ENCODE data around the gene SPATA32.

Gene SPATA32

DNA sequence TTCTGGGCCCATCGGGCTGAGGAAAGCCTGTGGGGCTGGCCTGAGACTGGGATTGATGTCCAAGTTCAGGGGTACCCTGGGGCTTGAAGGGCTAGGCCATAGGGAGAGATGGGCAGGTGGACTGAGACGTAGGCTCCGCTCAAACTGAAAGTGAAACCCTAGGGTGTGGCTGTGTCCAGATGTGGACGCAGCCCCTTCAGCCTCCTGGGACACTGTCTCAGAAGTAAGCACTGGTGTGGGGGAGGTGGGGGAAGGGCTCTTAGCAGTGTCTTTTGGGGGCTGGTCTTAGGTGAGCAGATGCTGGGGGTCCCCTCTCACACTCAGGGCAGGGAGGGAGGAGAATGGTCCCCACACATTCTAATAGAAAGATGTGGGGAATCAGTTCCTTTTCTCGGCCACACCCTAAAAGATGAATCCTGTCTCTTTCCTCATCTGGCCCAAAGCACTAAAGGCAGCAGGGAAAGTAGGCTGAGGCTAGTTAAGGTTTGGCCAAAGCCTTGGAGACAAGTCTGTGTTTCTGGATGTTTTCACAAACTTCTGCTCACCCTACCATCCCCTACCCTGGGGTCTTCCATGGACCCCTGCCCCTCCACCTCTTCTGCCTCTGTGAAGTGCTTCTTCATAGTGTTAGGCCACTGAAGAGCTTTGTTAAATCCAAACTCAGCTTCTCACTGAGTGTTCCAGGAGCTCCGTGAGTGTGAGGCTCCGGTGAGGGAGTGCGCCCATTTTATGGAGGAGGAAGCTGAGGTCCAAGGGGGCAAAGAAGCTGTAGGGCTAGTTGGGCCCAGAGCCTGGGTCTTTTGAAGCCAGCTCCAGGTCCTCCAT is 34.6 kb downstream of the SPATA32 start:
- Histone ChIP-seq H3K27ac (peak overlapping the region; percentile 97), H3K4me2 (peak overlapping the region; percentile 100)

DNA sequence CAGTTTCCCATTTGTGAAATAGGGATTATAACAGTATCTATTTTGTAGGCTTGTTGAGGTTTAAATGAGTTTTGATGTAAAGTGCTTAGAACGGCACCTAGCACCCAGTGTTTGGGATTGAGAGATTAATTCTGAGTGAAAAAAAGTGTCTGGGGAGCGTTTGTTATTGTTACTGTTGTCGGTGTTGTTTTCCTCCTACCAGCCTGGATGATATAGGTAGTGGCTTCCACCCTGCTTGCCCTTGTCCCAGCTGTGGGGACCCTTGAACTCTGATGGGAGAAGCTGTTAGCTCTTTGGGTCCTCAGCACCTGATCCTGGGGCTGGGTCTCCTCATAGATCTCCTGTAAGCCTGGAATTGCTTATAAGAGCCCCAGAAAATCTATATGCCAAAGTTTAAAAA is 35.3 kb downstream of the SPATA32 start:
- H3K4me3 ChIP-seq (IDR thresholded peaks at IDR 0.05; ENCODE audit: insufficient read depth, low read depth, low read length), result no peak overlapping the region
- no peaks in the 10 kb centered on the region for H3K27me3 ChIP-seq (ENCODE audit: insufficient read depth, low read depth)
- TF ChIP-seq, protein P1, sequence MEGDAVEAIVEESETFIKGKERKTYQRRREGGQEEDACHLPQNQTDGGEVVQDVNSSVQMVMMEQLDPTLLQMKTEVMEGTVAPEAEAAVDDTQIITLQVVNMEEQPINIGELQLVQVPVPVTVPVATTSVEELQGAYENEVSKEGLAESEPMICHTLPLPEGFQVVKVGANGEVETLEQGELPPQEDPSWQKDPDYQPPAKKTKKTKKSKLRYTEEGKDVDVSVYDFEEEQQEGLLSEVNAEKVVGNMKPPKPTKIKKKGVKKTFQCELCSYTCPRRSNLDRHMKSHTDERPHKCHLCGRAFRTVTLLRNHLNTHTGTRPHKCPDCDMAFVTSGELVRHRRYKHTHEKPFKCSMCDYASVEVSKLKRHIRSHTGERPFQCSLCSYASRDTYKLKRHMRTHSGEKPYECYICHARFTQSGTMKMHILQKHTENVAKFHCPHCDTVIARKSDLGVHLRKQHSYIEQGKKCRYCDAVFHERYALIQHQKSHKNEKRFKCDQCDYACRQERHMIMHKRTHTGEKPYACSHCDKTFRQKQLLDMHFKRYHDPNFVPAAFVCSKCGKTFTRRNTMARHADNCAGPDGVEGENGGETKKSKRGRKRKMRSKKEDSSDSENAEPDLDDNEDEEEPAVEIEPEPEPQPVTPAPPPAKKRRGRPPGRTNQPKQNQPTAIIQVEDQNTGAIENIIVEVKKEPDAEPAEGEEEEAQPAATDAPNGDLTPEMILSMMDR (conservative IDR thresholded peaks at IDR 0.05; ENCODE audit: low read depth, low read length), result no peak
- H3K9ac ChIP-seq, result peak overlapping the region; percentile 83
- H4K20me1 ChIP-seq (ENCODE audit: insufficient read depth), result no peaks in the 10 kb centered on the region
- H2AFZ ChIP-seq (ENCODE audit: low read depth), result no peak overlapping the region
- H3K4me2 ChIP-seq, result peak overlapping the region; percentile 100
- H3K27ac ChIP-seq, result peak overlapping the region; percentile 97
- no peaks in the 10 kb centered on the region for H3K36me3 ChIP-seq (ENCODE audit: insufficient read depth)
- peaks cover 94% of the 10 kb centered on the region for H3K79me2 ChIP-seq (ENCODE audit: insufficient read depth, low read depth)
- H3K4me1 ChIP-seq (ENCODE audit: low read depth, poor library complexity, severe bottlenecking), result peaks cover 74% of the 10 kb centered on the region

More for the DNA sequence above, 34.6 kb downstream of the SPATA32 start:
- Histone ChIP-seq H3K36me3 (ENCODE audit: insufficient read depth) (no peaks in the 10 kb centered on the region), H3K27me3 (ENCODE audit: insufficient read depth, low read depth) (no peaks in the 10 kb centered on the region), H4K20me1 (ENCODE audit: insufficient read depth) (no peaks in the 10 kb centered on the region), H3K79me2 (ENCODE audit: insufficient read depth, low read depth) (peaks cover 98% of the 10 kb centered on the region), H3K9ac (peak overlapping the region; percentile 83), H3K4me3 (IDR thresholded peaks at IDR 0.05; ENCODE audit: insufficient read depth, low read depth, low read length) (no peak overlapping the region), H2AFZ (ENCODE audit: low read depth) (no peak overlapping the region), H3K4me1 (ENCODE audit: low read depth, poor library complexity, severe bottlenecking) (peaks cover 81% of the 10 kb centered on the region)
- TF ChIP-seq, protein P1 (conservative IDR thresholded peaks at IDR 0.05; ENCODE audit: low read depth, low read length), result no peak

DNA sequence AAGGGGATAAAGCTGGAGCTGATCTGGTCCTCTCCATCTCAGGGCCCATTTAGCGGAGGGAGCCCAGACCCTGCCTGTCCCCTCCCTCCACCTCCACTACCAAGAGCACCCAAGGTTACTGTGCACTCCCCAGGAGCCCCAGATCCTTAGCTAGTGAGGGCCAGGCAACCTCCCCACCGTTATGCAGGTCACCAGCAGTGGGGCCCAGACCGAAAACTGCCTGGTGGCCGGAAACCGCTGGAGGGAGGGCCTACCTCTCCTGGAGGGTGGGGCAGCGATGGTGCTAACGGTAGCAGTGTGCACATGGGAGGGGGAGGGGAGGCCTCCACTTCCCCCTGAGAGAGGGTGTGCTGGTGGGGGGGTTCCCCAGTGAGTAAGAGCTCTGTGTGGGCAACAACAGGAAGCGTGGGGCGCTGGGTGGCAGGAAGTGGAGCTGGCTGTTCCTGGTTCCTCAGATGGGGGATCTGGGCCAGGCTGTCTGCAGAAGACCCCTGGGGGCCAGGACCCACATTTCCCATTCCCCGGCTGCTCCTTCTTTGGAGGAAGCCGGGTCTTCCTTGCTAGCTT is 35.8 kb downstream of the SPATA32 start:
- Histone ChIP-seq H2AFZ (ENCODE audit: low read depth) (no peak overlapping the region), H3K4me1 (ENCODE audit: low read depth, poor library complexity, severe bottlenecking) (peaks cover 69% of the 10 kb centered on the region), H3K4me2 (peak overlapping the region; percentile 100), H4K20me1 (ENCODE audit: insufficient read depth) (no peaks in the 10 kb centered on the region), H3K27me3 (ENCODE audit: insufficient read depth, low read depth) (no peaks in the 10 kb centered on the region), H3K4me3 (IDR thresholded peaks at IDR 0.05; ENCODE audit: insufficient read depth, low read depth, low read length) (no peak overlapping the region), H3K9ac (peak overlapping the region; percentile 83), H3K27ac (peak overlapping the region; percentile 97), H3K36me3 (ENCODE audit: insufficient read depth) (no peaks in the 10 kb centered on the region), H3K79me2 (ENCODE audit: insufficient read depth, low read depth) (peaks cover 92% of the 10 kb centered on the region)
- TF ChIP-seq, protein P1 (conservative IDR thresholded peaks at IDR 0.05; ENCODE audit: low read depth, low read length), result no peak

DNA sequence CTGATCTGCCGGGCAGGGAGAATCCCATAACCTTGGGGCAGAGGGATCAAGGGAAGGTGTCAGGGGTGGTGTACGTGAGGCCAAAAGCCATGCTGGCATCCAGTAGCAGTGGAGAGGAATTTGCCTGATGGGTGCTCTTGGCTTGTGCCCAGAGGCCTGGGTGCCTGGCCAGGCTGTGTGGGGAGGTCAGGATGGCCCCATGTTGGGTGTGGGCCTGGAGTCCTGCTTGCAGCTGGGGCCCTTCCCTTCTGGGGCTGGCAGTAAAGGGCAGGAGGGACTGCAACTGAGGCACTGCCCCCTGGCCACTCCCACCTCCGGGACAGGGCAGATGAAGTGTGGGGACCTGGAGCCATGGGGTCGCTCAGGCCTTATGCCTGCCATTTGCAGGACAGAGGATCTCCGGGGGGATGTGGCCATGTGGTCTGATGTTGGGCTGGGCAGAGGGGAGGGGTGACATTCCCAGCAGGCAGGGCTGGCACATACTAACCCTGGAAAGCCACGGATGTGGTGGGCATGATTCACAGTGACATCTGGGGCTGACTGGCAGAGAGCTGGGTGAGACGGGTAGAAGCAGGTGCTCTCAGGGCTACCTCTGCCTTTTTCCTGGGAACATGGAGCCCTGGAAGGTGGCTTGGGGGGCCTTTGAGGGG is 36.7 kb downstream of the SPATA32 start:
- H3K79me2 ChIP-seq (ENCODE audit: insufficient read depth, low read depth), result peaks cover 92% of the 10 kb centered on the region
- peaks cover 69% of the 10 kb centered on the region for H3K4me1 ChIP-seq (ENCODE audit: low read depth, poor library complexity, severe bottlenecking)
- H4K20me1 ChIP-seq (ENCODE audit: insufficient read depth), result no peaks in the 10 kb centered on the region
- peak overlapping the region; percentile 100 for H3K4me2 ChIP-seq
- peak overlapping the region; percentile 83 for H3K9ac ChIP-seq
- no peak overlapping the region for H3K4me3 ChIP-seq (IDR thresholded peaks at IDR 0.05; ENCODE audit: insufficient read depth, low read depth, low read length)
- H2AFZ ChIP-seq (ENCODE audit: low read depth), result no peak overlapping the region
- H3K27me3 ChIP-seq (ENCODE audit: insufficient read depth, low read depth), result no peaks in the 10 kb centered on the region
- no peaks in the 10 kb centered on the region for H3K36me3 ChIP-seq (ENCODE audit: insufficient read depth)
- H3K27ac ChIP-seq, result peak overlapping the region; percentile 97
- TF ChIP-seq, protein P1 (conservative IDR thresholded peaks at IDR 0.05; ENCODE audit: low read depth, low read length), result no peak
